WTC11 (cell line): ENCODE results near the gene PC.

Source experiments
- ATF2 ChIP-seq: sonication (generic); formaldehyde crosslinking; IDR thresholded peaks from 2 replicates; pipeline ENCODE4 v1.8.1; 2022; ENCODE audit warnings: low read depth, missing genetic modification reagents, borderline replicate concordance
- CREB1 ChIP-seq: sonication (generic); formaldehyde crosslinking; IDR thresholded peaks from 2 replicates; pipeline ENCODE4 v1.8.0; 2023; ENCODE audit warnings: mild to moderate bottlenecking, missing genetic modification reagents
- CTCF ChIP-seq: fragments of 200-600 bp; IDR thresholded peaks from 2 replicates; pipeline ENCODE4 v1.8.0; 2022; ENCODE audit warnings: antibody characterized with exemption
- FOXP1 ChIP-seq: sonication (generic); formaldehyde crosslinking; IDR thresholded peaks from 2 replicates; pipeline ENCODE4 v1.8.0; 2022; ENCODE audit warnings: missing genetic modification reagents, mild to moderate bottlenecking, moderate library complexity, borderline replicate concordance
- ZNF281 ChIP-seq: sonication (generic); formaldehyde crosslinking; IDR thresholded peaks from 2 replicates; pipeline ENCODE4 v1.8.0; 2023; ENCODE audit warnings: mild to moderate bottlenecking, missing genetic modification reagents

- no peak for TF ChIP-seq CTCF
- no peak for TF ChIP-seq ZNF281 (CRISPR knock-in tag)
- TF ChIP-seq CREB1 = no peak
- no peak for TF ChIP-seq ATF2 (CRISPR knock-in tag)
- no peak for TF ChIP-seq FOXP1 (CRISPR knock-in tag)
Observed at GRCh38 chr11:66904981-66905521, 53.1 kb downstream of the PC start.
